ENCODE results near the gene SLC4A8. TPM values are rescaled to one million over a fixed set of nuclear protein-coding genes. Genes with fewer than 3 reads are reported as not detected.

Gene SLC4A8
- polyA plus RNA-seq, 2 of the 4 experiments (the other 2 are of a cell fraction) = 1.1 to 2.3 TPM

GRCh38 chr12:51470116-51470515, 45.5 kb downstream of the SLC4A8 start:
- FAIRE-seq = no peak
- CTCF ChIA-PET = interaction anchor here (0.9 to 1.3 kb wide), 5 partner anchors 9 to 206 kb away, joined by 3 to 4 read pairs (median 3); no protein-coding TSS in a partner anchor
- TF ChIP-seq CTCF (IDR thresholded peaks at IDR 0.05) (no peak), KDM1A (IDR thresholded peaks at IDR 0.05; ENCODE audit: low read depth) (no peak), HDAC2 (IDR thresholded peaks at IDR 0.05) (no peak), CBX8 (IDR thresholded peaks at IDR 0.05) (no peak), RFX5 (IDR thresholded peaks at IDR 0.05) (no peak), BHLHE40 (IDR thresholded peaks at IDR 0.05; ENCODE audit: low read depth, low read length) (no peak), HOXB5 (CRISPR knock-in tag; IDR thresholded peaks at IDR 0.05) (no peak), HES2 (IDR thresholded peaks at IDR 0.05) (no peak)

GRCh38 chr12:51471111-51471864, 46.7 kb downstream of the SLC4A8 start:
- H3K4me2 ChIP-seq = no peak overlapping the region
- no peaks in the 10 kb centered on the region for H3K4me1 ChIP-seq
- DNase-seq (ENCODE audit: low read depth in 1 of 2, low spot score in 1 of 2) = no peak
- FAIRE-seq = no peak
- WGBS (ENCODE audit: missing lambda C conversion rate) = 52% methylated on average over 7 of the region's 7 CpGs
- no peak overlapping the region for H3K4me3 ChIP-seq
- ATAC-seq = no peak
- ChIA-PET CTCF (interaction anchor here (0.9 to 1.0 kb wide), 2 partner anchors 8 to 44 kb away, joined by 3 to 4 read pairs; no protein-coding TSS in a partner anchor), POLR2A (no interaction called here)
- TF ChIP-seq EP300 (IDR thresholded peaks at IDR 0.05) = no peak
- TF ChIP-seq CEBPB (IDR thresholded peaks at IDR 0.05) = no peak
- no peak for TF ChIP-seq EHF (CRISPR knock-in tag; IDR thresholded peaks at IDR 0.05)
- TF ChIP-seq TP53 (CRISPR knock-in tag; IDR thresholded peaks at IDR 0.05) = no peak
- no peak for TF ChIP-seq USF2 (IDR thresholded peaks at IDR 0.05)
- TF ChIP-seq RCOR1 (IDR thresholded peaks at IDR 0.05; ENCODE audit: low read depth, low read length) = no peak
- no peak for TF ChIP-seq FOXS1 (CRISPR knock-in tag; IDR thresholded peaks at IDR 0.05)
- no peak for TF ChIP-seq ZNF302 (CRISPR knock-in tag; IDR thresholded peaks at IDR 0.05)
- TF ChIP-seq HOXB13 (CRISPR knock-in tag; IDR thresholded peaks at IDR 0.05; ENCODE audit: low read depth) = no peak
- TF ChIP-seq E2F6 (IDR thresholded peaks at IDR 0.05; ENCODE audit: borderline replicate concordance, low read depth) = no peak
- no peak for TF ChIP-seq ZSCAN20 (CRISPR knock-in tag; IDR thresholded peaks at IDR 0.05)
- no peak for TF ChIP-seq CBX8 (IDR thresholded peaks at IDR 0.05)
- no peak for TF ChIP-seq HMGXB4 (CRISPR knock-in tag; IDR thresholded peaks at IDR 0.05; ENCODE audit: borderline replicate concordance)
- no peak for TF ChIP-seq RAD21 (conservative IDR thresholded peaks at IDR 0.05 in 1 of 2, IDR thresholded peaks at IDR 0.05 in 1 of 2)
- TF ChIP-seq BHLHE40 (IDR thresholded peaks at IDR 0.05; ENCODE audit: low read depth, low read length) = no peak
- TF ChIP-seq RARB (CRISPR knock-in tag; IDR thresholded peaks at IDR 0.05) = no peak
- no peak for TF ChIP-seq SREBF2 (IDR thresholded peaks at IDR 0.05)
- TF ChIP-seq BCL3 (IDR thresholded peaks at IDR 0.05) = no peak
- no peaks in the 10 kb centered on the region for H3K9me3 ChIP-seq
- H3K27ac ChIP-seq = no peak overlapping the region

More at GRCh38 chr12:51470116-51470515, 45.5 kb downstream of the SLC4A8 start:
- no peak for DNase-seq (ENCODE audit: low read depth in 1 of 2, low spot score in 1 of 2)
- no peak overlapping the region for H3K27ac ChIP-seq
- POLR2A ChIA-PET = no interaction called here
- H3K4me3 ChIP-seq = no peak overlapping the region
- no peak overlapping the region for H3K4me2 ChIP-seq
- H3K9me3 ChIP-seq = no peaks in the 10 kb centered on the region
- no peak for ATAC-seq
- H3K4me1 ChIP-seq = no peaks in the 10 kb centered on the region
- WGBS (ENCODE audit: missing lambda C conversion rate) = 96% methylated on average over 1 of the region's 1 CpG
